IMR-90 (cell line): ENCODE data around the gene TRIP11. TPM values are rescaled to one million over a fixed set of nuclear protein-coding genes. Genes with fewer than 3 reads are reported as not detected.
A peak's percentile ranks its signal among the peaks of the same experiment; 100 is the strongest.

Experiments used
- ATAC-seq: fragments of 200-7000 bp; cut with Tn5 transposase; 2 replicates; pipeline ENCODE4 v1.9.1; 2020; ENCODE audit warnings: low read depth, mild to moderate bottlenecking, moderate library complexity
- BruUV-seq: library from RNA; stranded (reverse); fragments of 400-500 nt; replicated peaks from 2 replicates; lab custom pipeline; 2021; lab: Mats Ljungman, UMichigan
- CTCF ChIA-PET: fragments of 300-600 bp; formaldehyde crosslinking; extraction: SDS; loops from one replicate; lab custom pipeline; 2021; ENCODE audit warnings: antibody characterized with exemption; lab: Yijun Ruan, JAX
- POLR2A ChIA-PET: fragments of 300-600 bp; sonication (Branson Sonifier 250); formaldehyde crosslinking; loops from one replicate; lab custom pipeline; 2022; ENCODE audit warnings: antibody characterized with exemption; ENCODE audit not compliant: unreplicated experiment; lab: Charles Lee
- DNase-seq: peaks from one replicate; pipeline ENCODE4 v3.0.0; 2013
- H2AFZ ChIP-seq: replicated peaks from 2 replicates; pipeline ENCODE3; 2013; ENCODE audit warnings: low read length, mild to moderate bottlenecking; ENCODE audit not compliant: poor library complexity
- H2AK5ac ChIP-seq: 2 replicates; pipeline ENCODE4 v1.6.1; 2013; ENCODE audit warnings: low read depth, low read length, inconsistent platforms
- H2AK9ac ChIP-seq: replicated peaks from 2 replicates; pipeline ENCODE3; 2013; ENCODE audit warnings: mild to moderate bottlenecking, low read depth, low read length, moderate library complexity; ENCODE audit not compliant: poor library complexity
- H2BK120ac ChIP-seq: 2 replicates; pipeline ENCODE4 v1.6.1; 2013; ENCODE audit warnings: low read depth, low read length, inconsistent platforms
- H2BK15ac ChIP-seq: 3 replicates; pipeline ENCODE4 v1.6.1; 2013; ENCODE audit warnings: low read depth, low read length, inconsistent platforms
- H2BK20ac ChIP-seq: 2 replicates; pipeline ENCODE4 v1.6.1; 2013; ENCODE audit warnings: low read depth, mild to moderate bottlenecking, inconsistent platforms, low read length, moderate library complexity
- H2BK5ac ChIP-seq: 2 replicates; pipeline ENCODE4 v1.6.1; 2013; ENCODE audit warnings: mild to moderate bottlenecking, low read depth, low read length, inconsistent platforms; ENCODE audit not compliant: poor library complexity, severe bottlenecking
- H3K14ac ChIP-seq: replicated peaks from 2 replicates; pipeline ENCODE4 v1.6.1; 2013; ENCODE audit warnings: low read depth, low read length, inconsistent platforms
- H3K18ac ChIP-seq: 2 replicates; pipeline ENCODE4 v1.6.1; 2013; ENCODE audit warnings: low read depth, low read length, control low read depth
- H3K23ac ChIP-seq: 2 replicates; pipeline ENCODE4 v1.6.1; 2013; ENCODE audit warnings: low read depth, low read length, inconsistent platforms
- H3K27ac ChIP-seq: 2 replicates; pipeline ENCODE4 v1.5.1; 2013; ENCODE audit warnings: mild to moderate bottlenecking, control low read depth, low read length; ENCODE audit not compliant: insufficient read depth
- H3K27me3 ChIP-seq: 2 replicates; pipeline ENCODE4 v1.6.1; 2013; ENCODE audit warnings: low read length; ENCODE audit not compliant: control insufficient read depth, insufficient read depth
- H3K36me3 ChIP-seq: 2 replicates; pipeline ENCODE4 v1.6.1; 2013; ENCODE audit warnings: low read length, mixed read lengths; ENCODE audit not compliant: control insufficient read depth, insufficient read depth
- H3K4ac ChIP-seq: 2 replicates; pipeline ENCODE4 v1.6.1; 2013; ENCODE audit warnings: low read depth, low read length, inconsistent platforms
- H3K4me1 ChIP-seq: 2 replicates; pipeline ENCODE4 v1.6.1; 2013; ENCODE audit warnings: low read length, mixed read lengths; ENCODE audit not compliant: control insufficient read depth, insufficient read depth
- H3K4me2 ChIP-seq: 2 replicates; pipeline ENCODE4 v1.6.1; 2013; ENCODE audit warnings: low read depth, mild to moderate bottlenecking, control low read depth, low read length, moderate library complexity
- H3K4me3 ChIP-seq: 2 replicates; pipeline ENCODE4 v1.5.1; 2013; ENCODE audit warnings: low read depth, mild to moderate bottlenecking, control low read depth, low read length, moderate library complexity; ENCODE audit not compliant: insufficient read depth
- H3K56ac ChIP-seq: 2 replicates; pipeline ENCODE4 v1.6.1; 2013; ENCODE audit warnings: low read length, inconsistent platforms; ENCODE audit not compliant: insufficient read depth; ENCODE audit errors: extremely low read depth
- H3K79me1 ChIP-seq, 2 experiments: 2 replicates each; pipeline ENCODE4 v1.6.1; 2013; ENCODE audit warnings: low read length in 2 of 2, inconsistent platforms in 1 of 2, low read depth in 1 of 2
- H3K9ac ChIP-seq: 2 replicates; pipeline ENCODE4 v1.6.1; 2013; ENCODE audit warnings: low read depth, low read length, control low read depth
- H3K9me1 ChIP-seq: 2 replicates; pipeline ENCODE4 v1.6.1; 2013; ENCODE audit warnings: low read length, inconsistent platforms; ENCODE audit not compliant: insufficient read depth
- H3K9me3 ChIP-seq: 2 replicates; pipeline ENCODE4 v1.6.1; 2013; ENCODE audit warnings: low read length; ENCODE audit not compliant: control insufficient read depth, insufficient read depth
- H4K20me1 ChIP-seq: 2 replicates; pipeline ENCODE4 v1.6.1; 2013; ENCODE audit warnings: low read length, inconsistent platforms; ENCODE audit not compliant: insufficient read depth
- H4K5ac ChIP-seq: 2 replicates; pipeline ENCODE4 v1.6.1; 2013; ENCODE audit warnings: mild to moderate bottlenecking, low read depth, low read length, control low read depth
- H4K8ac ChIP-seq, 2 experiments: 2 replicates each; pipeline ENCODE4 v1.6.1; 2013; ENCODE audit warnings: low read depth in 2 of 2, low read length in 2 of 2, control low read depth in 1 of 2, inconsistent platforms in 1 of 2
- H4K91ac ChIP-seq: 2 replicates; pipeline ENCODE4 v1.6.1; 2013; ENCODE audit warnings: low read depth, low read length, inconsistent platforms; ENCODE audit not compliant: insufficient read depth
- CEBPB ChIP-seq: IDR thresholded peaks from 2 replicates; pipeline ENCODE4 v1.6.1; 2012; ENCODE audit warnings: low read depth, low read length, improper control_type of control experiment
- ELK1 ChIP-seq: fragments of 150-350 bp; IDR thresholded peaks from 2 replicates; pipeline ENCODE4 v1.6.1; 2016; ENCODE audit warnings: low read depth, mild to moderate bottlenecking, low read length, moderate library complexity, borderline replicate concordance
- MAZ ChIP-seq: IDR thresholded peaks from 2 replicates; pipeline ENCODE4 v1.6.1; 2012; ENCODE audit warnings: low read depth, mild to moderate bottlenecking, low read length, improper control_type of control experiment, moderate library complexity, borderline replicate concordance
- RCOR1 ChIP-seq: IDR thresholded peaks from 2 replicates; pipeline ENCODE4 v1.6.1; 2012; ENCODE audit warnings: mild to moderate bottlenecking, low read length, improper control_type of control experiment; ENCODE audit not compliant: insufficient replicate concordance
- WGBS, 2 experiments: methylation state at CpG; one replicate each; pipeline versions ENCODE4 v1.1.5 to v1.1.7; 2013; ENCODE audit warnings: missing lambda C conversion rate in 2 of 2; ENCODE audit not compliant: insufficient read length in 1 of 2; ENCODE audit errors: extremely low coverage in 2 of 2; 5-methylcytosine and 5-hydroxymethylcytosine counted together
- dilution Hi-C: fragments of 300-500 bp; cut with HindIII; formaldehyde crosslinking; loops from one replicate; pipeline ENCODE4 v1.14.3; 2018; ENCODE audit warnings: low sequenced_read_pairs; ENCODE audit not compliant: unreplicated experiment
- in situ Hi-C: fragments of 300-500 bp; cut with MboI; formaldehyde crosslinking; loops from 3 replicates; pipeline ENCODE4 v1.14.3; 2019; ENCODE audit warnings: low sequenced_read_pairs, inconsistent platforms, mixed read lengths
- intact Hi-C: fragments of 100-400 bp; cut with micrococcal nuclease; formaldehyde crosslinking; loops from 2 replicates; pipeline ENCODE4 v1.10.0; 2022
- polyA plus RNA-seq, 3 experiments: library from polyadenylated mRNA; depleted of rRNA; stranded (reverse); fragments of >200 nt; gene quantifications; 2 replicates each; pipeline ENCODE4 v1.2.3, GENCODE V29; 2012; ENCODE audit warnings: low replicate concordance in 1 of 3
- total RNA-seq: library from RNA; depleted of rRNA; stranded (reverse); fragments of >200 nt; gene quantifications from 2 replicates; pipeline ENCODE4 v1.2.3, GENCODE V29; 2012

The TRIP11 gene
- total and polyA plus RNA-seq, 2 of the 4 experiments (the other 2 are of a cell fraction): 6.8 to 83.5 TPM

- Histone ChIP-seq H3K79me1 (peaks cover 9 to 36% of the 10 kb centered on the region in 2 experiments), H4K20me1 (peaks cover 20% of the 10 kb centered on the region), H3K23ac (peak within 1 kb of the TSS; percentile 80), H2BK15ac (peak within 1 kb of the TSS; percentile 86; the same call in 1 of the 3 replicates), H2AFZ (peak within 1 kb of the TSS; percentile 92), H3K4me3 (peak within 1 kb of the TSS; percentile 72), H3K4me1 (peaks cover 6% of the 10 kb centered on the region), H4K8ac (peak within 1 kb of the TSS; percentile 48 to 83), H3K18ac (peak within 1 kb of the TSS; percentile 99), H3K4me2 (peak within 1 kb of the TSS; percentile 91), H3K9me3 (no peaks in the 10 kb centered on the region), H4K91ac (peak within 1 kb of the TSS; percentile 99), H3K36me3 (peaks cover 2% of the 10 kb centered on the region; the same call in 1 of the 2 replicates), H2AK5ac (peak within 1 kb of the TSS; percentile 76), H3K27me3 (no peaks in the 10 kb centered on the region), H3K27ac (peak within 1 kb of the TSS; percentile 91), H3K4ac (peak within 1 kb of the TSS; percentile 95), H3K56ac (peak within 1 kb of the TSS; percentile 83), H2BK5ac (peak within 1 kb of the TSS; percentile 86), H2AK9ac (peak within 1 kb of the TSS; percentile 51), H3K9ac (peak within 1 kb of the TSS; percentile 89), H4K5ac (peak within 1 kb of the TSS; percentile 94), H3K14ac (peak within 1 kb of the TSS; percentile 93), H3K9me1 (peaks cover 5% of the 10 kb centered on the region), H2BK120ac (peak within 1 kb of the TSS; percentile 97), H2BK20ac (peak within 1 kb of the TSS; percentile 87)
- ATAC-seq: peak; percentile 78
- CTCF ChIA-PET: interaction anchor here (1.5 to 3.4 kb wide), 2 partner anchors 23 to 49 kb away, joined by 3 to 19 read pairs; no protein-coding TSS in a partner anchor
- peak; percentile 88 for DNase-seq
- in situ Hi-C loops (no loop called here), intact Hi-C loops (loop anchor here (1.0 to 10.0 kb wide), 4 partner anchors 19 to 435 kb away; partner anchors contain the start of genes ATXN3 and PPP4R3A), dilution Hi-C loops (no loop called here)
- 1% methylated on average over 16 of the region's 54 CpGs; no CpG with 5 or more reads in 1 of the 2 experiments for WGBS, 2 experiments
- TF ChIP-seq ELK1 (no peak), RCOR1 (no peak), MAZ (peak; percentile 30; the same call in 1 of the 2 replicates), CEBPB (peak; percentile 74)
- POLR2A ChIA-PET: interaction anchor here (0.7 kb wide), 3 partner anchors 14 to 38 kb away, joined by 3 read pairs; no protein-coding TSS in a partner anchor
- BruUV-seq: no TSS peak
Observed at GRCh38 chr14:91947475-91948184, 92.2 kb downstream of the TRIP11 start, which contains the start of gene FBLN5. TSS of gene FBLN5 (minus strand) at chr14:91947694. CDS start at chr14:91947229, 465 bp downstream.
